H9 (cell line): ENCODE measurements around the gene FAHD2A. TPM values are rescaled to one million over a fixed set of nuclear protein-coding genes. Genes with fewer than 3 reads are reported as not detected.
"Not testable (repeated sequence)": the region's sequence is repeated elsewhere in the genome, so short reads cannot be mapped to it uniquely, and the experiment has no call there.

ENCODE experiments used
- DNase-seq: peaks from one replicate; pipeline ENCODE4 v3.0.0-alpha.2; 2017
- H2AFZ ChIP-seq: one replicate; pipeline ENCODE4 v1.6.1; 2013; ENCODE audit warnings: mild to moderate bottlenecking, low read length, control low read depth, moderate library complexity
- H2AK5ac ChIP-seq: 2 replicates; pipeline ENCODE4 v1.6.1; 2013; ENCODE audit warnings: low read length, control low read depth, mixed read lengths; ENCODE audit not compliant: insufficient read length
- H2BK120ac ChIP-seq: one replicate; pipeline ENCODE4 v1.6.1; 2013; ENCODE audit warnings: low read depth, mild to moderate bottlenecking, low read length, control low read depth, inconsistent platforms; ENCODE audit not compliant: poor library complexity, severe bottlenecking
- H2BK12ac ChIP-seq: 2 replicates; pipeline ENCODE4 v1.6.1; 2013; ENCODE audit warnings: low read length, control low read depth, mixed read lengths, low read depth; ENCODE audit not compliant: insufficient read length
- H2BK15ac ChIP-seq: 2 replicates; pipeline ENCODE4 v1.6.1; 2013; ENCODE audit warnings: low read depth, low read length, control low read depth
- H2BK20ac ChIP-seq: one replicate; pipeline ENCODE4 v1.6.1; 2013; ENCODE audit warnings: low read depth, mild to moderate bottlenecking, low read length, control low read depth, inconsistent platforms; ENCODE audit not compliant: poor library complexity, severe bottlenecking
- H2BK5ac ChIP-seq: 2 replicates; pipeline ENCODE4 v1.6.1; 2013; ENCODE audit warnings: low read length, control low read depth, mixed read lengths; ENCODE audit not compliant: insufficient read length
- H3K14ac ChIP-seq: 2 replicates; pipeline ENCODE4 v1.6.1; 2013; ENCODE audit warnings: low read length, control low read depth; ENCODE audit not compliant: insufficient read depth
- H3K18ac ChIP-seq: 2 replicates; pipeline ENCODE4 v1.6.1; 2013; ENCODE audit warnings: low read depth, mild to moderate bottlenecking, mixed read lengths, low read length, control low read depth; ENCODE audit not compliant: insufficient read length
- H3K23ac ChIP-seq: 2 replicates; pipeline ENCODE4 v1.6.1; 2013; ENCODE audit warnings: low read length, control low read depth, mixed read lengths, low read depth; ENCODE audit not compliant: insufficient read length
- H3K23me2 ChIP-seq: 2 replicates; pipeline ENCODE4 v1.6.1; 2013; ENCODE audit warnings: low read depth, mild to moderate bottlenecking, mixed read lengths, low read length, control low read depth; ENCODE audit not compliant: insufficient read length, poor library complexity, severe bottlenecking
- H3K27ac ChIP-seq: 2 replicates; pipeline ENCODE4 v1.5.1; 2013; ENCODE audit warnings: low read length, control low read depth, mixed read lengths, low read depth; ENCODE audit not compliant: insufficient read length
- H3K27me3 ChIP-seq: 2 replicates; pipeline ENCODE4 v1.6.1; 2013; ENCODE audit warnings: low read length, control low read depth, inconsistent platforms; ENCODE audit not compliant: insufficient read depth
- H3K4ac ChIP-seq: 2 replicates; pipeline ENCODE4 v1.6.1; 2013; ENCODE audit warnings: low read depth, mild to moderate bottlenecking, control low read depth, inconsistent platforms, low read length, moderate library complexity
- H3K4me1 ChIP-seq: 2 replicates; pipeline ENCODE4 v1.6.1; 2013; ENCODE audit warnings: low read length, control low read depth, inconsistent platforms; ENCODE audit not compliant: insufficient read depth
- H3K4me2 ChIP-seq: 2 replicates; pipeline ENCODE4 v1.6.1; 2013; ENCODE audit warnings: low read length, control low read depth, mixed read lengths; ENCODE audit not compliant: insufficient read length, insufficient read depth
- H3K56ac ChIP-seq: 2 replicates; pipeline ENCODE4 v1.6.1; 2013; ENCODE audit warnings: low read depth, mild to moderate bottlenecking, mixed read lengths, low read length, control low read depth; ENCODE audit not compliant: insufficient read length
- H3K79me1 ChIP-seq: 2 replicates; pipeline ENCODE4 v1.6.1; 2013; ENCODE audit warnings: low read depth, mild to moderate bottlenecking, moderate library complexity, low read length, control low read depth, inconsistent platforms; ENCODE audit not compliant: insufficient read depth, poor library complexity, severe bottlenecking
- H3K79me2 ChIP-seq: 2 replicates; pipeline ENCODE4 v1.6.1; 2013; ENCODE audit warnings: low read length, control low read depth, inconsistent platforms; ENCODE audit not compliant: insufficient read depth
- H3K9ac ChIP-seq: 2 replicates; pipeline ENCODE4 v1.6.1; 2013; ENCODE audit warnings: low read length, control low read depth, mixed read lengths; ENCODE audit not compliant: insufficient read length; ENCODE audit errors: extremely low read depth
- H3K9me3 ChIP-seq: one replicate; pipeline ENCODE4 v1.6.1; 2013; ENCODE audit warnings: low read depth, low read length, inconsistent platforms; ENCODE audit not compliant: control insufficient read depth
- H3T11ph ChIP-seq: one replicate; pipeline ENCODE4 v1.6.1; 2013; ENCODE audit warnings: mild to moderate bottlenecking, low read length, control low read depth, inconsistent platforms
- H4K20me1 ChIP-seq: one replicate; pipeline ENCODE4 v1.6.1; 2013; ENCODE audit not compliant: control insufficient read depth, insufficient read length, insufficient read depth
- H4K5ac ChIP-seq: 2 replicates; pipeline ENCODE4 v1.6.1; 2013; ENCODE audit warnings: low read depth, mild to moderate bottlenecking, mixed read lengths, low read length, control low read depth; ENCODE audit not compliant: insufficient read length
- H4K8ac ChIP-seq: replicated peaks from 2 replicates; pipeline ENCODE4 v1.6.1; 2013; ENCODE audit warnings: low read length, control low read depth, mixed read lengths, low read depth; ENCODE audit not compliant: insufficient read length
- H4K91ac ChIP-seq: 2 replicates; pipeline ENCODE4 v1.6.1; 2013; ENCODE audit warnings: low read depth, mild to moderate bottlenecking, moderate library complexity, mixed read lengths, low read length, control low read depth; ENCODE audit not compliant: insufficient read length
- H3K27ac Mint-ChIP-seq, 3 experiments: 2 replicates in 2 of 3; 3 replicates in 1 of 3; pipeline ENCODE4 v1.8.0; 2020 to 2021; ENCODE audit warnings: mixed read lengths in 3 of 3, mild to moderate bottlenecking in 1 of 3, moderate library complexity in 1 of 3
- H3K27me3 Mint-ChIP-seq: 2 replicates; pipeline ENCODE4 v1.8.0; 2021; ENCODE audit warnings: low read depth, mild to moderate bottlenecking, moderate library complexity, mixed read lengths
- H3K36me3 Mint-ChIP-seq, 3 experiments: 2 replicates in 2 of 3; 3 replicates in 1 of 3; pipeline ENCODE4 v1.8.0; 2020 to 2021; ENCODE audit warnings: low read depth in 3 of 3, mixed read lengths in 3 of 3; ENCODE audit not compliant: insufficient read depth in 1 of 3
- H3K4me1 Mint-ChIP-seq, 2 experiments: 2 replicates each; pipeline ENCODE4 v1.8.0; 2020; ENCODE audit warnings: mixed read lengths in 2 of 2
- H3K4me3 Mint-ChIP-seq, 2 experiments: 2 replicates in 1 of 2; 3 replicates in 1 of 2; pipeline ENCODE4 v1.8.0; 2020 to 2021; ENCODE audit warnings: mild to moderate bottlenecking in 2 of 2, mixed read lengths in 2 of 2, moderate library complexity in 1 of 2
- H3K9me3 Mint-ChIP-seq, 2 experiments: 2 replicates in 1 of 2; 3 replicates in 1 of 2; pipeline ENCODE4 v1.8.0; 2020; ENCODE audit warnings: mild to moderate bottlenecking in 2 of 2, mixed read lengths in 2 of 2, moderate library complexity in 1 of 2
- WGBS: extraction: QIAGEN DNeasy Blood & Tissue Kit; methylation state at CpG from one replicate; pipeline ENCODE4 v1.1.7; 2013; ENCODE audit warnings: missing lambda C conversion rate, low lambda C conversion rate, mixed read lengths; ENCODE audit not compliant: insufficient read length; ENCODE audit errors: extremely low coverage; 5-methylcytosine and 5-hydroxymethylcytosine counted together
- total RNA-seq: library from RNA; stranded (reverse); gene quantifications from 2 replicates; pipeline ENCODE4 v1.2.1, GENCODE V29; 2021

FAHD2A gene
- total RNA-seq, 1 experiment from 2014 or later = 39.8 TPM

DNA sequence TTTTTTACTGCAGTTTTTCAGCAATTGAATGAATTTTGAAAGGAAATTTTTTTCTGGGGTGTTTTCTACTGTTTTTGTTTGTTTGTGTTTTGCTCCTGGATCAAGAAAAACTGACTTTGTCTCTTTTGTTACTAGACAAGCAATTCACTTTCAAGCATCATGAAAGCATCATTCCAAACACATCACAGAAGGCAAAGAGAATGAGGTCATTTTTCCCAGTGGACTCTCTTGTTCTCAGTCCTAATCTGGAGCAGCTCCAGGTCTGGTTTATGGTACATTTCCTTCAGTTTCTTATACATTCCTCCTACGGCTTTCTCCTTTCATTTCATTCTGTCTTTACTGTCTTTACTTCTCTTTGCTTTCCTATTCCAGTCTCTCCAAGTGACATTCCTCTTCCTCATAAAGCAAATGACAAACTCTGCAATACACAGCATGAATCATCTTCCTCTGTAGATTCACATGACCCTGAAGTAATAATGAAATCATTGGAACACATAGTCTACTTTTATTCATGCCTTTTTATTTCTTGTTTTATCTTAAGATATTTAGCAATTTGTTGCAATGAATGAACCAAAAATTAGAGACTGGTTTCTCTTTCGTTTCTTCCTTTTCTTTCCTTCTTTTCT is 40.1 kb downstream of the FAHD2A start:
- H3K79me1 ChIP-seq, H2BK5ac ChIP-seq, H3K4me3 Mint-ChIP-seq, H2AK5ac ChIP-seq, H4K5ac ChIP-seq, H2AFZ ChIP-seq, H3K18ac ChIP-seq, H3T11ph ChIP-seq, H3K79me2 ChIP-seq, H3K4me1 ChIP-seq, H3K27me3 ChIP-seq, H3K14ac ChIP-seq, H3K23ac ChIP-seq, H3K27me3 Mint-ChIP-seq, H3K9ac ChIP-seq, H3K23me2 ChIP-seq, H3K4me1 Mint-ChIP-seq, H3K9me3 Mint-ChIP-seq, H3K27ac ChIP-seq, DNase-seq, H4K91ac ChIP-seq, H2BK12ac ChIP-seq, H4K8ac ChIP-seq, H2BK15ac ChIP-seq, H3K4ac ChIP-seq, H4K20me1 ChIP-seq, H3K4me2 ChIP-seq, H3K9me3 ChIP-seq, H3K56ac ChIP-seq, H2BK120ac ChIP-seq, H3K27ac Mint-ChIP-seq, H2BK20ac ChIP-seq, H3K36me3 Mint-ChIP-seq: not testable (repeated sequence)
- no CpG with 5 or more reads among the region's 2 CpGs for WGBS

DNA sequence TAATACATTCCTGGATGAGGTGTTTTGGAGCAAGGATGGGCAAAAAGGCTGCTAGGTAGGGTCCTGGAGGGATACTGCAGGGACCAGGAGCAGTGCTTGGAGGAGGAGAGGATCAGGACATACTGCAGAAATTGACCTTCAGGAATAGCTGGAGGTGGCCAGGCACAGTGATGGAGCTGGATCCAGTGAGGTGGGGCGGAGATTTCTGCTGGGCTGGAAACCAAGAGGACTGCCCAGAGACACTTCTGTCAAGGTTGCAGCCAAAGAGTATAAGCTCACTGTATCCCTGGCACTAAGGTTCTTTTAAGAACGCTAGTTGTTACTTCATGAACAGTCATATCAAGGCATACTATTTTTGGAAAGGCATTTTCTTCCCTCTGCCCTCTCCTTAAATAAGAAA is 42.8 kb downstream of the FAHD2A start:
- no CpG with 5 or more reads among the region's 2 CpGs for WGBS
- H3K27ac Mint-ChIP-seq, H2AFZ ChIP-seq, H4K20me1 ChIP-seq, H3K14ac ChIP-seq, H3K23ac ChIP-seq, H4K91ac ChIP-seq, DNase-seq, H3K4me3 Mint-ChIP-seq, H4K8ac ChIP-seq, H2AK5ac ChIP-seq, H3K9me3 Mint-ChIP-seq, H2BK12ac ChIP-seq, H3K4me2 ChIP-seq, H4K5ac ChIP-seq, H3K36me3 Mint-ChIP-seq, H3K27me3 ChIP-seq, H3K27ac ChIP-seq, H3K18ac ChIP-seq, H3K4me1 Mint-ChIP-seq, H3K4me1 ChIP-seq, H3K27me3 Mint-ChIP-seq, H3K56ac ChIP-seq, H2BK5ac ChIP-seq, H2BK20ac ChIP-seq, H3T11ph ChIP-seq, H3K79me1 ChIP-seq, H3K9ac ChIP-seq, H3K4ac ChIP-seq, H3K23me2 ChIP-seq, H2BK15ac ChIP-seq, H2BK120ac ChIP-seq, H3K79me2 ChIP-seq, H3K9me3 ChIP-seq: not testable (repeated sequence)
